Natural killer cell (primary cell): ENCODE data around the gene BTD. TPM values are rescaled to one million over a fixed set of nuclear protein-coding genes. Genes with fewer than 3 reads are reported as not detected.

ENCODE experiments used
- ATAC-seq, 3 donors: fragments of 150-1000 bp in 2 of 3; fragments of 200-7000 bp in 1 of 3; cut with Tn5 transposase; 1 replicate in 1 of 3; 2 replicates in 2 of 3; pipeline ENCODE4 v1.10.0; 2021; ENCODE audit warnings: mild to moderate bottlenecking in 2 of 3, moderate library complexity in 2 of 3
- DNase-seq, 2 donors: peaks; one replicate each; pipeline versions ENCODE4 v3.0.0 to v3.0.0-alpha.2; 2013 to 2021; ENCODE audit warnings: mixed read lengths in 1 of 2
- H3K27ac ChIP-seq: one replicate; pipeline ENCODE4 v1.5.1; 2013; ENCODE audit warnings: mild to moderate bottlenecking, low read length
- H3K27me3 ChIP-seq: one replicate; pipeline ENCODE4 v1.6.1; 2013; ENCODE audit warnings: low read length; ENCODE audit not compliant: control insufficient read depth, insufficient read depth
- H3K36me3 ChIP-seq: one replicate; pipeline ENCODE4 v1.6.1; 2013; ENCODE audit warnings: low read length; ENCODE audit not compliant: control insufficient read depth, insufficient read depth
- H3K4me1 ChIP-seq: one replicate; pipeline ENCODE4 v1.6.1; 2013; ENCODE audit warnings: low read length; ENCODE audit not compliant: control insufficient read depth, insufficient read depth
- H3K4me3 ChIP-seq: one replicate; pipeline ENCODE4 v1.5.1; 2013; ENCODE audit warnings: low read length
- H3K9me3 ChIP-seq: one replicate; pipeline ENCODE4 v1.6.1; 2013; ENCODE audit warnings: low read length; ENCODE audit not compliant: control insufficient read depth, insufficient read depth
- H3K27ac Mint-ChIP-seq, 2 donors: one replicate each; pipeline ENCODE4 v1.8.0; 2022; ENCODE audit warnings: mild to moderate bottlenecking in 2 of 2, mixed read lengths in 2 of 2, moderate library complexity in 1 of 2
- H3K27me3 Mint-ChIP-seq, 2 donors: one replicate each; pipeline ENCODE4 v1.8.0; 2022; ENCODE audit warnings: low read depth in 2 of 2, mixed read lengths in 2 of 2
- H3K36me3 Mint-ChIP-seq: one replicate; pipeline ENCODE4 v1.8.0; 2022; ENCODE audit warnings: mixed read lengths
- H3K4me1 Mint-ChIP-seq, 2 donors: one replicate each; pipeline ENCODE4 v1.8.0; 2022; ENCODE audit warnings: mixed read lengths in 2 of 2
- H3K4me3 Mint-ChIP-seq: one replicate; pipeline ENCODE4 v1.8.0; 2022; ENCODE audit warnings: mild to moderate bottlenecking, moderate library complexity, mixed read lengths
- H3K9me3 Mint-ChIP-seq, 2 donors: one replicate each; pipeline ENCODE4 v1.8.0; 2022; ENCODE audit warnings: mixed read lengths in 2 of 2
- WGBS: methylation state at CpG from one replicate; pipeline ENCODE4 v1.1.7; 2013; ENCODE audit warnings: missing lambda C conversion rate; ENCODE audit not compliant: insufficient coverage; 5-methylcytosine and 5-hydroxymethylcytosine counted together
- intact Hi-C: fragments of 100-400 bp; cut with micrococcal nuclease; formaldehyde crosslinking; loops from one replicate; pipeline ENCODE4 v1.14.2; 2022
- total RNA-seq, 4 donors: library from RNA; stranded (reverse); fragments of 120-200 nt in 1 of 4; gene quantifications; one replicate each; pipeline versions ENCODE4 v1.2.3 to v1.2.4, GENCODE V29; 2013 to 2022
- TF ChIP-seq, protein P1 (sequence below): fragments of 200-600 bp; IDR thresholded peaks from one replicate; pipeline ENCODE4 v1.8.0; 2022; ENCODE audit warnings: antibody characterized with exemption

Gene BTD
- total RNA-seq, 3 donors from 2014 or later (not counting 1 experiment from before 2014, with no cell fraction given) = 19.9 to 27.5 (median 23.6) TPM

DNA sequence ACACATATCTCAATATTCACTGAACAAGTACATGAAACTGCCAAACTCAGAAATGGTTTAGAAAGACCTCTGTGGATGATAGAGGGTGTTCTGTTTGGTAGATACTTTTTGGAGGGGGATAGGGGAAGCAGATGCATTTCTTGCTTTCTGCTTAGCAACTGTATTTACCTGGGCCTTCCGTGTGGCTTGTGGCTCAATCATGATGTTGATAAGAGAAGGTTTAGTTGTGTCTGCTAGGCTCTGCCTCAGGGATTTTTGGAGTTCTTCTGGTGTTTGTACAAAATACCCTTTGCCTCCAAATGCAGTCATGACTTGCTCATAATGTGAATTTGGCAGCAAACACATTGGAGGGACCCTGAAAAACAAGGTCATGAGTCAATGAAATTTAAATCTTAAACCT lies 38.4 kb upstream of the BTD start:
- peaks cover 6% of the 10 kb centered on the region for H3K4me1 ChIP-seq
- H3K9me3 Mint-ChIP-seq = no peaks in the 10 kb centered on the region
- H3K27me3 Mint-ChIP-seq = no peaks in the 10 kb centered on the region
- DNase-seq = no peak
- no peak for ATAC-seq
- intact Hi-C loops = no loop called here
- 100% methylated on average over 1 of the region's 1 CpG for WGBS
- TF ChIP-seq, protein P1, sequence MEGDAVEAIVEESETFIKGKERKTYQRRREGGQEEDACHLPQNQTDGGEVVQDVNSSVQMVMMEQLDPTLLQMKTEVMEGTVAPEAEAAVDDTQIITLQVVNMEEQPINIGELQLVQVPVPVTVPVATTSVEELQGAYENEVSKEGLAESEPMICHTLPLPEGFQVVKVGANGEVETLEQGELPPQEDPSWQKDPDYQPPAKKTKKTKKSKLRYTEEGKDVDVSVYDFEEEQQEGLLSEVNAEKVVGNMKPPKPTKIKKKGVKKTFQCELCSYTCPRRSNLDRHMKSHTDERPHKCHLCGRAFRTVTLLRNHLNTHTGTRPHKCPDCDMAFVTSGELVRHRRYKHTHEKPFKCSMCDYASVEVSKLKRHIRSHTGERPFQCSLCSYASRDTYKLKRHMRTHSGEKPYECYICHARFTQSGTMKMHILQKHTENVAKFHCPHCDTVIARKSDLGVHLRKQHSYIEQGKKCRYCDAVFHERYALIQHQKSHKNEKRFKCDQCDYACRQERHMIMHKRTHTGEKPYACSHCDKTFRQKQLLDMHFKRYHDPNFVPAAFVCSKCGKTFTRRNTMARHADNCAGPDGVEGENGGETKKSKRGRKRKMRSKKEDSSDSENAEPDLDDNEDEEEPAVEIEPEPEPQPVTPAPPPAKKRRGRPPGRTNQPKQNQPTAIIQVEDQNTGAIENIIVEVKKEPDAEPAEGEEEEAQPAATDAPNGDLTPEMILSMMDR = no peak
- peaks cover 56% of the 10 kb centered on the region for H3K36me3 ChIP-seq
- H3K9me3 ChIP-seq = no peaks in the 10 kb centered on the region
- no peak overlapping the region for H3K27ac ChIP-seq
- H3K4me1 Mint-ChIP-seq = peaks cover 8 to 10% of the 10 kb centered on the region in 2 donors
- no peak overlapping the region for H3K4me3 ChIP-seq
- peak overlapping the region; percentile 4 to 44 for H3K27ac Mint-ChIP-seq
- H3K36me3 Mint-ChIP-seq = peaks cover 25% of the 10 kb centered on the region
- H3K4me3 Mint-ChIP-seq = no peak overlapping the region
- H3K27me3 ChIP-seq = no peaks in the 10 kb centered on the region

DNA sequence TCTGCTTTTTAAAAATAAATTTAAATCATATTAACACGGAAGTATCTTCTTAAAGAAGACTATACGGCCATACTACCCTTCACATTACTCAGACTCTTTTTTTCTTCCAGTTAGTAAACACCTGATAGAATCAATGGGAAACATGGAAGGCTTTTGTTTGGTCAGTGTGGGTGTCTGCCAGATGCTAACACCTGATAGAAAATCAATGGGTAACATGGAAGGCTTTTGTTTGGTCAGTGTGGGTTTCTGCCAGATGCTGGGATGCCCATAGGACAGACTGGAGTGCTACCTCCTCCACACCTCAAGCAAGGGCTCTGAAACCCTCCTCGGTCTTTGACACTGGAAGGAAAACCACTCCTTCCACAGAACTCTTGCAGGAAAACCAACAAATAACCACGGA lies 29.4 kb upstream of the BTD start:
- TF ChIP-seq, protein P1 = no peak
- H3K9me3 Mint-ChIP-seq = no peaks in the 10 kb centered on the region
- H3K9me3 ChIP-seq = no peaks in the 10 kb centered on the region
- H3K36me3 ChIP-seq = peaks cover 50% of the 10 kb centered on the region
- H3K27ac Mint-ChIP-seq = no peak overlapping the region
- intact Hi-C loops = no loop called here
- peaks cover 8 to 11% of the 10 kb centered on the region in 2 donors for H3K4me1 Mint-ChIP-seq
- peaks cover 6% of the 10 kb centered on the region for H3K4me1 ChIP-seq
- ATAC-seq (no peak), DNase-seq (no peak)
- no peaks in the 10 kb centered on the region for H3K27me3 Mint-ChIP-seq
- peaks cover 11% of the 10 kb centered on the region for H3K36me3 Mint-ChIP-seq
- H3K4me3 Mint-ChIP-seq = no peak overlapping the region
- WGBS = 100% methylated on average over 1 of the region's 4 CpGs
- no peaks in the 10 kb centered on the region for H3K27me3 ChIP-seq
- H3K27ac ChIP-seq = no peak overlapping the region
- no peak overlapping the region for H3K4me3 ChIP-seq

DNA sequence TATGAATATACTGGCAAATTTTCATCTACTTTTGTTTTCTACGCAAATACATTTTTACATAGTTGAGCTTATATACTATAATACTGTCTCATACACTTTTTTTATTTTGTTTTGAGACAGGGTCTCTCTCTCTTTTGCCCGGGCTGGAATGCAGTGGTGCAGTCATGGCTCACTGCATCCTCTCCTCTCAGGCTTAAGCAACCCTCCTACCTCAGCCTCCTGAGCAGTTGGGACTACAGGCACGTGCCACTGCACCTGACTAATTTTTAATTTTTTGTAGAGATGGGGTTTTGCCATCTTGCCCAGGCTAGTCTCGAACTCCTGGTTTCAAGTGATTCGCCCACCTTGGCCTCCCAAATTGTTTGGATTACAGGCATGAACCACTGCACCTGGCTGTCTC lies 26.1 kb upstream of the BTD start:
- Histone ChIP-seq H3K27ac (no peak overlapping the region), H3K27me3 (no peaks in the 10 kb centered on the region), H3K36me3 (peaks cover 50% of the 10 kb centered on the region), H3K9me3 (no peaks in the 10 kb centered on the region), H3K4me1 (no peaks in the 10 kb centered on the region), H3K4me3 (no peak overlapping the region)
- Mint-ChIP-seq H3K4me3 (no peak overlapping the region), H3K27me3 (no peaks in the 10 kb centered on the region), H3K4me1 (no peaks in the 10 kb centered on the region), H3K9me3 (no peaks in the 10 kb centered on the region), H3K36me3 (peaks cover 18% of the 10 kb centered on the region), H3K27ac (no peak overlapping the region)
- intact Hi-C loops = no loop called here
- no peak for DNase-seq
- 94% methylated on average over 4 of the region's 5 CpGs for WGBS
- TF ChIP-seq, protein P1 = no peak
- no peak for ATAC-seq

DNA sequence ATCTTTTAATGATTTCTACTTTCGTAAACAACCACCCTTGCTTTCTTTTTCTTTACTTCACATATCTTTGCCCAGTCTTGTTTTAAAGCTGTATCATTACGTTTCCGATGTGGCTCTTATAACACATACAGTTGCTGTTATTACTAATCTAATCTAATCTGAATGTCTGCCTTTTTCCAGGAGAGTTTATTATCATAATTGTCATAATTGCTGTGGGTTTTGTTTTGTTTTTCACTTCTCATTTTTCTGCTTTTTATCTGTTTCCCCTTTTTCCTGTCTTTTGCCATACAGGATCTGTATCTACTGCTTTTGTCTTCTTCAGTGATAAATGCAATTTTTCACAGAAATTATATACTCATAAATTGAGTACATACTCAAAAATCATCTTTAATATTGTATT lies 25.1 kb upstream of the BTD start:
- no peaks in the 10 kb centered on the region for H3K9me3 ChIP-seq
- Mint-ChIP-seq H3K4me1 (no peaks in the 10 kb centered on the region), H3K9me3 (no peaks in the 10 kb centered on the region), H3K27ac (no peak overlapping the region), H3K4me3 (no peak overlapping the region), H3K36me3 (peaks cover 20% of the 10 kb centered on the region), H3K27me3 (no peaks in the 10 kb centered on the region)
- ATAC-seq (no peak), DNase-seq (no peak)
- H3K4me3 ChIP-seq = no peak overlapping the region
- H3K27ac ChIP-seq = no peak overlapping the region
- intact Hi-C loops = no loop called here
- 100% methylated on average over 1 of the region's 3 CpGs for WGBS
- peaks cover 46% of the 10 kb centered on the region for H3K36me3 ChIP-seq
- no peaks in the 10 kb centered on the region for H3K4me1 ChIP-seq
- TF ChIP-seq, protein P1 = no peak
- no peaks in the 10 kb centered on the region for H3K27me3 ChIP-seq
